GM23338 (cell line): ENCODE results near the gene ZNF385B.

Experiments
- EZH2 ChIP-seq: fragments of 200-600 bp; sonication (generic); IDR thresholded peaks from one replicate; pipeline ENCODE4 v1.8.0; 2017; ENCODE audit warnings: antibody characterized with exemption, mild to moderate bottlenecking, low read depth; ENCODE audit not compliant: unreplicated experiment
- EZH2phosphoT487 ChIP-seq: fragments of 200-600 bp; sonication (generic); IDR thresholded peaks from one replicate; pipeline ENCODE4 v1.8.1; 2018; ENCODE audit warnings: antibody characterized with exemption; ENCODE audit not compliant: unreplicated experiment
- JUNB ChIP-seq: IDR thresholded peaks from one replicate; pipeline ENCODE4 v1.6.1; 2016; ENCODE audit warnings: antibody characterized with exemption; ENCODE audit not compliant: unreplicated experiment
- NANOG ChIP-seq: IDR thresholded peaks from 2 replicates; pipeline ENCODE4 v1.6.1; 2016; ENCODE audit warnings: antibody characterized with exemption, borderline replicate concordance
- POLR2AphosphoS5 ChIP-seq: IDR thresholded peaks from 2 replicates; pipeline ENCODE4 v1.6.1; 2016; ENCODE audit warnings: antibody characterized with exemption, low read depth
- REST ChIP-seq: IDR thresholded peaks from one replicate; pipeline ENCODE4 v1.6.1; 2018; ENCODE audit warnings: antibody characterized with exemption; ENCODE audit not compliant: unreplicated experiment
- ZNF114 ChIP-seq: fragments of 250-450 bp; sonication (Bioruptor Pico); IDR thresholded peaks from 2 replicates; pipeline ENCODE4 v1.5.0; 2020; ENCODE audit warnings: mild to moderate bottlenecking, moderate library complexity
- TF ChIP-seq, protein P1 (sequence below), 2 experiments: fragments of 200-600 bp in 1 of 2; sonication (generic) in 1 of 2; conservative IDR thresholded peaks; 2 replicates each; pipeline versions ENCODE4 v1.5.1 to v1.6.1; 2016 to 2017; ENCODE audit warnings: antibody characterized with exemption in 2 of 2, low read depth in 2 of 2, mild to moderate bottlenecking in 2 of 2, moderate library complexity in 1 of 2

GRCh38 chr2:179669196-179669595 lies 192.2 kb downstream of the ZNF385B start:
- TF ChIP-seq POLR2AphosphoS5 (no peak), NANOG (no peak), EZH2 (no peak), EZH2phosphoT487 (no peak), REST (no peak), JUNB (no peak), ZNF114 (CRISPR knock-in tag) (no peak)
- TF ChIP-seq, protein P1, sequence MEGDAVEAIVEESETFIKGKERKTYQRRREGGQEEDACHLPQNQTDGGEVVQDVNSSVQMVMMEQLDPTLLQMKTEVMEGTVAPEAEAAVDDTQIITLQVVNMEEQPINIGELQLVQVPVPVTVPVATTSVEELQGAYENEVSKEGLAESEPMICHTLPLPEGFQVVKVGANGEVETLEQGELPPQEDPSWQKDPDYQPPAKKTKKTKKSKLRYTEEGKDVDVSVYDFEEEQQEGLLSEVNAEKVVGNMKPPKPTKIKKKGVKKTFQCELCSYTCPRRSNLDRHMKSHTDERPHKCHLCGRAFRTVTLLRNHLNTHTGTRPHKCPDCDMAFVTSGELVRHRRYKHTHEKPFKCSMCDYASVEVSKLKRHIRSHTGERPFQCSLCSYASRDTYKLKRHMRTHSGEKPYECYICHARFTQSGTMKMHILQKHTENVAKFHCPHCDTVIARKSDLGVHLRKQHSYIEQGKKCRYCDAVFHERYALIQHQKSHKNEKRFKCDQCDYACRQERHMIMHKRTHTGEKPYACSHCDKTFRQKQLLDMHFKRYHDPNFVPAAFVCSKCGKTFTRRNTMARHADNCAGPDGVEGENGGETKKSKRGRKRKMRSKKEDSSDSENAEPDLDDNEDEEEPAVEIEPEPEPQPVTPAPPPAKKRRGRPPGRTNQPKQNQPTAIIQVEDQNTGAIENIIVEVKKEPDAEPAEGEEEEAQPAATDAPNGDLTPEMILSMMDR (conservative IDR thresholded peaks at IDR 0.05; ENCODE audit: low read depth in 2 of 2) = no peak
